Vagina (tissue), 2 donors: ENCODE data around the gene SDC3. TPM values are rescaled to one million over a fixed set of nuclear protein-coding genes. Genes with fewer than 3 reads are reported as not detected.

ENCODE experiments used
- DNase-seq, 2 donors: peaks; one replicate each; pipeline ENCODE4 v3.0.0-alpha.2; 2017; ENCODE audit errors: extremely low spot score in 2 of 2
- H3K27ac ChIP-seq: fragments of 200-600 bp; sonication (generic); one replicate; pipeline ENCODE4 v1.5.1; 2019
- H3K27me3 ChIP-seq: fragments of 200-600 bp; sonication (generic); one replicate; pipeline ENCODE4 v1.5.1; 2019
- H3K36me3 ChIP-seq, 2 donors: fragments of 200-600 bp; sonication (generic); one replicate each; pipeline ENCODE4 v1.5.1; 2017 to 2019
- H3K4me1 ChIP-seq: fragments of 200-600 bp; sonication (generic); one replicate; pipeline ENCODE4 v1.5.1; 2019
- H3K4me3 ChIP-seq, 2 donors: fragments of 200-600 bp; sonication (generic); 1 replicate in 1 of 2; 2 replicates in 1 of 2; pipeline ENCODE4 v1.5.1; 2016 to 2019
- H3K9me3 ChIP-seq: fragments of 200-600 bp; sonication (generic); one replicate; pipeline ENCODE4 v1.5.1; 2019
- CTCF ChIP-seq, 3 experiments: fragments of 450-650 bp in 2 of 3; fragments of 200-600 bp in 1 of 3; sonication (generic) in 1 of 3; IDR thresholded peaks; one replicate each; pipeline ENCODE4 v1.5.1; 2017 to 2019; ENCODE audit warnings: antibody characterized with exemption in 3 of 3, mild to moderate bottlenecking in 2 of 3, moderate library complexity in 2 of 3
- POLR2A ChIP-seq, 2 donors: fragments of 450-650 bp; IDR thresholded peaks; one replicate each; pipeline ENCODE4 v1.6.1; 2017; ENCODE audit warnings: antibody characterized with exemption in 2 of 2, mild to moderate bottlenecking in 2 of 2, moderate library complexity in 2 of 2
- POLR2AphosphoS5 ChIP-seq, 2 donors: sonication (generic); formaldehyde crosslinking; IDR thresholded peaks; one replicate each; pipeline ENCODE4 v1.9.0; 2017; ENCODE audit warnings: antibody characterized with exemption in 2 of 2, mild to moderate bottlenecking in 2 of 2, low read depth in 1 of 2; ENCODE audit not compliant: insufficient read depth in 1 of 2
- intact Hi-C: fragments of 100-400 bp; cut with DNase I; formaldehyde crosslinking; loops from one replicate; pipeline ENCODE4 v1.15.1; 2023
- small RNA-seq: library from RNA; depleted of rRNA; stranded (forward); fragments of <200 nt; gene quantifications from one replicate; pipeline ENCODE3, GENCODE V24; 2016
- total RNA-seq: library from RNA; depleted of rRNA; stranded (reverse); fragments of >200 nt; gene quantifications from one replicate; pipeline ENCODE4 v1.2.3, GENCODE V29; 2016

The SDC3 gene
- total RNA-seq, 1 donor from 2014 or later: 20.1 TPM

- Histone ChIP-seq H3K27ac (peak overlapping the region; percentile 88), H3K9me3 (no peaks in the 10 kb centered on the region), H3K27me3 (no peaks in the 10 kb centered on the region), H3K4me3 (peak overlapping the region in 1 of 2 donors; percentile 47), H3K36me3 (no peaks in the 10 kb centered on the region), H3K4me1 (peaks cover 20% of the 10 kb centered on the region)
- intact Hi-C loops: no loop called here
- DNase-seq: no peak
- TF ChIP-seq POLR2A (IDR thresholded peaks at IDR 0.05) (no peak), POLR2AphosphoS5 (IDR thresholded peaks at IDR 0.05; ENCODE audit: insufficient read depth in 1 of 2, low read depth in 1 of 2) (no peak), CTCF (IDR thresholded peaks at IDR 0.05) (no peak)
These were observed 85.5 kb downstream of the SDC3 start for GRCh38 chr1:30822966-30823581.

GRCh38 chr1:30822006-30822405 lies 86.6 kb downstream of the SDC3 start:
- Histone ChIP-seq H3K27me3 (no peaks in the 10 kb centered on the region), H3K36me3 (no peaks in the 10 kb centered on the region), H3K9me3 (no peaks in the 10 kb centered on the region), H3K4me3 (no peak overlapping the region), H3K27ac (no peak overlapping the region), H3K4me1 (peaks cover 20% of the 10 kb centered on the region)
- TF ChIP-seq CTCF (IDR thresholded peaks at IDR 0.05) (no peak), POLR2A (IDR thresholded peaks at IDR 0.05) (no peak)
- intact Hi-C loops: no loop called here
- no peak for DNase-seq

GRCh38 chr1:30820299-30820698 lies 88.3 kb downstream of the SDC3 start:
- no peaks in the 10 kb centered on the region for H3K27me3 ChIP-seq
- DNase-seq: no peak
- no peak overlapping the region for H3K27ac ChIP-seq
- no peaks in the 10 kb centered on the region for H3K9me3 ChIP-seq
- H3K36me3 ChIP-seq: no peaks in the 10 kb centered on the region
- intact Hi-C loops: no loop called here
- H3K4me3 ChIP-seq: no peak overlapping the region
- peaks cover 28% of the 10 kb centered on the region for H3K4me1 ChIP-seq
- TF ChIP-seq POLR2AphosphoS5 (IDR thresholded peaks at IDR 0.05; ENCODE audit: insufficient read depth in 1 of 2, low read depth in 1 of 2) (no peak), POLR2A (IDR thresholded peaks at IDR 0.05) (no peak), CTCF (IDR thresholded peaks at IDR 0.05) (no peak)

Small RNAs within 50 kb of the gene (small RNA-seq; reads per million reads assigned to genes)
- gene RN7SKP91 (not detected), gene RN7SL371P (not detected)

Other genes with a start within 250 kb of the SDC3 start
- 0.49 TPM for gene MATN1, start 185.2 kb downstream of the SDC3 start, total RNA-seq
- gene LAPTM5, start 151.0 kb downstream of the SDC3 start, total RNA-seq: 39.8 TPM
- gene PUM1, start 157.0 kb upstream of the SDC3 start, total RNA-seq: 88.6 TPM